Stimulated activated CD4-positive, alpha-beta T cell treated with anti-CD3 and anti-CD28 coated beads, Interleukin-15, amount 100 ng/mL, for 1 hour (primary cell): ENCODE results near the gene BTK.
A peak's percentile ranks its signal among the peaks of the same experiment; 100 is the strongest.

Experiments
- DNase-seq, 2 donors: peaks; one replicate each; pipeline ENCODE4 v3.0.0-alpha.2; 2020; ENCODE audit warnings: low read depth in 1 of 2, low spot score in 1 of 2

The BTK gene

DNA sequence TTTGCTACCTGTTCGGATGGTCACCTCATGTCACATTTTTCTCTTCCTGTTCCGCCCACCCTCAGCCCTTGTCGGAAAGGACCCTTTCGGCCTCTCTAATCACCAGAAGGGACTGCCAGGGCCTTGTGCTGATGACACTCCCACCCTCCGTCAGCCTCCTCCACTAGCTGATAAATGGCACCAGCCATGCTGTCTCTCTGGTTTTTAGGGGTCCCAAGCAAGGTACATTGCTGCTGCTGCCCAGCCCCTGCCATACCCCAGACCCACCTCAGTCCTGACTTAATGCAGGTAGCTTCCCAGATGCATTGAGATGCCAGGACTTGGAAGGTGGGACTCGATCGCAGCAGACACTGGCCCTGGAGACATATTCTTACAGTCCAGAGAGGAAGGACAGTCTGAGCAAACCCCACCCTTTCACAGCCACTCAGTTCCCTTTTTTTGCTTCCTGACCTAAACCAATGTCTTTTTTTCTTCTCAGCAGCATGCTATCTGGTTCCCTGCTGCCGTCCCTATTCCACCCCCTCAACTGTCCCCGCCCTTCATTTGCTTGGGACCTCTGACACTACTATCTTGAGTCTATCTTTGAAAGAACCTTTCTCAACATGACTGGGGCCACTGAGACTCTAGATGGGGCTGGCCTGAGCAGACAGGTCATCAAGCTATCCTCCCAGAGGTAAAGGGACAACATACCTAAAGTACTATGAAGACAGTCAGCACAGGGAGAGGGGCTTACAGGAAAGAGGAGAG is at the start of gene BTK:
TSS of gene BTK (minus strand) at position 397 of the 747 bp plus-strand sequence. CDS start 10,907 bp downstream, outside the sequence.
- DNase-seq, result no peak

DNA sequence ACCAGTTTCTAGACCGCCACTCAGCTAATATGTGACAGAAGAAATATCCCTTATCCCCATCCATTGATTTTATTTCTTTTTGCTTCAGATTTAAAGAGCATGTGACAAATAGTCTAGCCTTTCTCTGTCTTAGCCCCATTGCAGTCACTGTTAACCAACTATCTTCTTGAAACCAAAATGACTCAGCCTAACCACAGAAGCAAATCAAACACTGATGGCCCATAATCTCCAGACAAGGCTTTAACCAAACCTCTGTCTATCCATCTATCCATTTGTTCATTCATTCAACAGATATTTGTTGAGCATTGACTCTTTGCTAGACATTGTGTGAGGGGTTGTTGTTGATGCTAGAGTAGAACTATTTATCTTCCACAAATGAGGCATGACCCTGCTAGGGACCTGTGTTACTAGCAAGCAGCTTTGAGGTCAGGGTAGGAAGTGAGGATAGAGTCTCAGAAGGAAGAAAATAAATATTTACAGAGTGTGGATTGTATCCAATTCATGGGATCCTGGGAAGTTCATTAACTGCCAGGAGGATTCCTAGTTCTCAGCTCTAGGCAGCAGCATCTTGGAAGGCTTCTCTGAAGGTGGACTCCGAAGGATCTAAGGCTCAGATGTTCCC is 44.6 kb upstream of the BTK start:
- no peak for DNase-seq

GRCh38 chrX:101429934-101430333 is 43.9 kb upstream of the BTK start:
- no peak for DNase-seq

DNA sequence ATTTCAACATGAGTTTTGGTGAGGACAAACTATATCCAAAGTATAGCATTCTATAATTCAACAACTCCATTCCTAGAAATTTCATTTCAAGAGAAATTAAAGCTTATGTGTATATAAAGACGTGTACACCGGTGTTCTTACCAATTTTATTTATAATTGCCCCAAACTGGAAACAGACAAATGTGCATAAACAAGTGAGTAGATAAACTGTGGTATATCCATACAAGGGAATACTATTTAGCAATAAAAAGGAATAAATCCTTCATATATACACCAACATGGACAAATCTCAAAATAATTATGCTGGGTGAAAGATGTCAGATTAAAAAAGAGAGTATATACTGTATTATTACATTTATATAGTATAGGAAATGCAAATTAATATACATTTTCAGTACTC is 42.0 kb upstream of the BTK start:
- DNase-seq, result no peak

GRCh38 chrX:101419489-101419888 is 33.5 kb upstream of the BTK start:
- no peak for DNase-seq

- DNase-seq, result no peak
These were observed 32.2 kb upstream of the BTK start for GRCh38 chrX:101417981-101418841.

DNA sequence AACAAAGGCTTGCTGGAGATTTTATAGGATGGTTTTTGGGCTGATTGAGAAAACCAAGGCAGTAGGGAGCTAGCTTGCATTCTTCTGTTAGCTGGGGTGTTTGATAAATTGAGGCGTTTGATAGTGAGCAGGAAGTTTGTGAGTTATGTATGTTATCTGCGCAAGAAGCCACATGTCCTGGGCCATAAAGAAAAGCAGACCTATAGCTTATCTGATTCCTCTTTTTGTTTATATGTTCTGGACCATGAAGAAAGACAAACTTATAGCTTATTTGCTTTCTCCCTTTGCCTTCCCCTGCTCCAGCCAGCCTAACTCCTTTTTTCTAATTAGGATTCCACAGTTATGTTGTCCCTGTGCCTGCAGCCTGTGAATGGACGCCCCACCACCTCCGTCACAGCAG is 31.2 kb upstream of the BTK start:
- no peak for DNase-seq

GRCh38 chrX:101416691-101417090 is 30.7 kb upstream of the BTK start:
- DNase-seq, result no peak

DNA sequence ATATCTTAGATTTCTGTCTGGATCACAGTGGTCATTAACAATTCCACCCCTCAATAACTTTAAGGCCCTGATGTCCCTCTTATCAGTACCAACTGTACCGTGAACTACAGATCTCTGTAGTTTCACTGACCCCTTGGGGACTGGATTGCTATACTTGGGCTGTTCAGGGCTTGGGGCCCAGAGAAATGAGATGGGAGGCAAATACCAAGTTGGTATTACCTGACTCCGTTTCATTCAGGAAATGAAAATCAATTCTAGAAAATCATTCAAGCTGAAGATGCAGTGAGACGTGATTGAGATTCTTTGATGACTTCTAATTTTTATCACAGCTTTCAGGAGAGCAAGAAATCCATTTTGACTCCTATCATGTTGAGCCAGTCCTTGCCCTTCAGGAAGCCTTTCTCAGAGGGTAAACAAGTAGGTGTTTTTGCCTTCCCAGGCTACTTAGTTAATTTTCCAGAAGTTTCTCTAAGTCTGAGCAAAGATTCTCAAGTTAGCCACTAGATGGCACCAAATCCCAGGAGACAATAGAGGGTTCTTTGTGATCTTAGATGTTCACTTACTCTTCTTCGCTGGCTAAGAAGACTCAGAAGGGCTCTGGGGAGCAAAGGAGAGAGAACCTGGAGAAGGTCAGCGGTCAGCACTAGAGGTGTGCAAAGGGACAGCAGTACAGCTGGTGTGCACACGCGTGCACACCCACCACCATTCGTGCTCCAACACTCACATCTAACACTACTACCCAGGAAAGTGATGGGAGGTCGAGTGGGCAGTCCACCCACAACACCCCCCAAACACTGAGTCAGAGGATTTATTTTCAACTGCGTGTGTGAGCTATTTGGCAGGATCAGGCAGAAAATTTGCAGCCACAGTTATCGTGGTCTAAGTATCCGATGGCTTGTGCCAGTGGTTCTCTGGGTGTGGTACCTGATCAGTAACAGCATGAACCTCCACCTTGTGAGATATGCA is 29.5 kb upstream of the BTK start:
- DNase-seq, result no peak

DNA sequence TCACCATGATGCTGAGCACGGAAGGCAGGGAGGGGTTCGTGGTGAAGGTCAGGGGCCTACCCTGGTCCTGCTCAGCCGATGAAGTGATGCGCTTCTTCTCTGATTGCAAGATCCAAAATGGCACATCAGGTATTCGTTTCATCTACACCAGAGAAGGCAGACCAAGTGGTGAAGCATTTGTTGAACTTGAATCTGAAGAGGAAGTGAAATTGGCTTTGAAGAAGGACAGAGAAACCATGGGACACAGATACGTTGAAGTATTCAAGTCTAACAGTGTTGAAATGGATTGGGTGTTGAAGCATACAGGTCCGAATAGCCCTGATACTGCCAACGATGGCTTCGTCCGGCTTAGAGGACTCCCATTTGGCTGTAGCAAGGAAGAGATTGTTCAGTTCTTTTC is 26.0 kb upstream of the BTK start:
- no peak for DNase-seq

DNA sequence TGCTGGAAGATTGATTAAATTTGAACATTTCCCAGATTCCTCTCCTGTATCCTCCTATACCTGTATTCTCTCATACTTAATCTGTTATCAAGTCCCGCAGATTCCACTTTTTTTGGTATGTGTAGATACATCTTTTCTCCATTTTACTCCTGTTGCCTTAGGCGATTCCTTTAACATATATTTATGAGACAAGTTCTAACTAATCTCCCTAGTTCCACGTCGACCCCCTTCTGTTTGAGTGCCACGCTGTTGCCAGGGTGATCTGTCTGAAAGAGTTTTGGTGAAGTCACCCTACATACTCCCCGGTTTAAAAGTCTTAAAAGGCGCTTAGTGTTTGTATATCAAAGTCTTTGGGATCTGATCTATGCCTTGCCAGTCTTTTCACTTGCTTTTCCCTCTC is 24.5 kb upstream of the BTK start:
- DNase-seq, result no peak

- no peak for DNase-seq
These were observed 23.1 kb upstream of the BTK start for GRCh38 chrX:101409043-101409442.

GRCh38 chrX:101408532-101408841 is 22.5 kb upstream of the BTK start:
- DNase-seq, result no peak

DNA sequence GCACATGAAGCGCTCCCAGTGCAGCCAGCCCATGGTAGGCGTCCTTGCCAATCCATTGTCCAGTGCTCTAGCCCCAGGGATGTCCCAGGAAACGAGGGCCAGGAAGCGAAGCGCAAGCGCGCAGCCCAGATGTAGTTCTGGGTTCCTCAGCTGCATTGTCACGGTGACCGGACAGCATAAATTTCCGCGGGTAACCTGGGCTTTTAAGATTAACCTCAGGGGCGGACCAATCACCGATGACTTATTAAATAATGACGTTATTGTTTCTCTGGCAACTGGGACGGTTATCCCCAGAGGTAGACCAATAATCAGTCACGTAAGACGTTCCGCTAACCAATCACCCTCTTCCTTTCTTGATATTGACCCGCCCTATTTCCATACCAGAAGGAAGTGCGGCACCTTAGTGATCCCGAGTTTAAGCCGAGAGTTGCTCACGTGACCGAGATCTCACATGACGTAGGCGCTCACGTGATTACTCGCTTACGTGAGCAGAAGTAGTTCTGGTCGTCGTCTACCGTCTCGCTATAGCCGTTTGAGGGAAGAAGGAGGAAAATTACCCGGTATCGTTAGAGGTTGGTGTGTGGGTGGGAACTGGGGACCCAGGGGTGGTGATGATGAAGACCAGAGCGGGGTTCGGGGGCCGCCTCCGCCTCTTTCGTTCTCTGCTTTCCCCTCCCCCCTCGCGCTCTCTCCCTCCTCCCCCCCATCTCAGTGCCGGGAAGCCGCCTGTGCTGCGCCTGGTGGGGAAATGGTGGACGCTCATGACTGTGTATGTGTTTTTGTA is 21.9 kb upstream of the BTK start, which contains the start of the genes GLA and HNRNPH2:
TSS of gene GLA (minus strand) at position 178 of the 784 bp plus-strand sequence. CDS start at position 156, 22 bp downstream.
TSS of gene HNRNPH2 (plus strand) at position 475 of the 784 bp plus-strand sequence. CDS start 3,767 bp downstream, outside the sequence.
- peak; percentile 58 to 72 for DNase-seq

DNA sequence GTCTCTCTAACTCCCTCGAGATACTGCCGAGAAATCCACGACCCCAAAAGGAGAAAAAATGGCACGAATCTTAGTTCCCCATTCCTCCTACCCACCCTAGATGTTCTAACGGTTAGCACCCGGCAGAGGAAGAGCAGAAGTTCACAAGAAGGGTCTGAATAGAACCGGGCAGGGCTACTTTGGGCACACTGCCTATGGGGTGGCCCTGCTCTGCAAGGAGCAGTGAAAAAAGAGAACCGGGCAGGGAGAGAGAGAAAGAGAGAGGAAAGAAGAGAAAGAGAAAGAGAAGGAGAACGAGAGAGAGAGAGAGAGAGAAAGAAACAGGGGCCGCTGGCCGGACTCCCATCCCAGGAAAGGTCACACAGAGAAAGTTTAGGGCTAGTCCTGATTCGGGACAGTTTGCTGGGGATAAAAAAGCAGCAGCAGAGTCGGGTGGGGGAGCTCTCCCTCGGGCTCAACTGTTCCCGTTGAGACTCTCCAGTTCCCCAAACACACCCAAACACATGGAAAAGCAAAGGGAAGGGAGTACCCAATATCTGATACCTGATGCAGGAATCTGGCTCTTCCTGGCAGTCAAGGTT is 21.3 kb upstream of the BTK start:
- DNase-seq, result no peak

- no peak for DNase-seq
These were observed 13.8 kb upstream of the BTK start for GRCh38 chrX:101399825-101400224.

DNA sequence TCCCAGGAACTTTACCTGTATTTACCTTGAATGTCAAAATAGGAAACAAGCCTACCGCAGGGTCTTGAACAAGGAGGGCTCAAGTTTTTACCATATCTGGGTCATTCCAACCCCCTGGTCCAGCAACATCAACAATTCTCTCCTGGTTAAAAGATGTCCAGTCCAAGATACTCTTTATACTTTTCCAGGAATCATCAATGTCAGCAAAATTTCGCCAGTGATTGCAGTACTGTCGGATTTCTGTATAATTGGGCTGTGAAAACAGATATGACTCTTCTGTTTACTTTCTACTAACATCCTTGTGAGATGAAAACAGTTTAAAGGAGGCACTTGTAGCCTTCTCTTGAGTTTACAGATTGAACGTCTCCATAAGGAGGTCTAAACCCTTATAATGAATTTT is 12.7 kb upstream of the BTK start:
- DNase-seq, result no peak

DNA sequence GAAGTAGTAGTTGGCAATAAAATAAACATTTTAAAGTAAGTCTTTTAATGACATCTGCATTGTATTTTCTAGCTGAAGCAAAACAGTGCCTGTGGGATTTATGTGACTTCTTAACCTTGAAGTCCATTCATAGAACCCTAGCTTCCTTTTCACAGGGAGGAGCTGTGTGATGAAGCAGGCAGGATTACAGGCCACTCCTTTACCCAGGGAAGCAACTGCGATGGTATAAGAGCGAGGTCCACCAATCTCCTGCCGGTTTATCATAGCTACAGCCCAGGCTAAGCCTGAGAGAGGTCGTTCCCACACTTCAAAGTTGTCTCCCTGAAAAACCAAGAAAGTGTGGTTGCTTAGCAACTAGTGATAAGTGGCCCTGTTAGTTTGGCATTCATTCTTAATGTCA is 11.8 kb upstream of the BTK start:
- no peak for DNase-seq

DNA sequence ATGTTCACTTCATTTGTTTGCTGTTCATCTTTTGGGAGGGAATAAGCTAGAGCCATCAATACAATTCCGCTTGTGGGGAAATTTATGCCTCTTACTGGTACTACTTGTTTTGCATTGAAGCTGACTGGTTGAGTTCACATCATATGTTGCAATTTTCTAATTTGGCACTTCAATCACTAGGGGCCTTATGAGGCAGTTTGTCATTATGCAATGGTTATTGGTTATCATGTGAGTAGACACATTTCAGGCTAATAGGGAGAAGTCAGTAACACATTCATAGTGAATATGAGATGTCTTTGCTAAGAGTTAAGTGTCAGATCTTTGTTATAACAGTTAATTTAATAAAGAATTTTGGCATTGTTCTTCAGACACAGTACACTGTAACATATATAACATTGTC is 9.8 kb upstream of the BTK start:
- no peak for DNase-seq

GRCh38 chrX:101394372-101394771 is 8.4 kb upstream of the BTK start:
- no peak for DNase-seq
